Fibroblast of the aortic adventitia (primary cell): Measurements from ENCODE around the gene LDAH. TPM values are rescaled to one million over a fixed set of nuclear protein-coding genes. Genes with fewer than 3 reads are reported as not detected.

Experiments
- DNase-seq: peaks from one replicate; pipeline ENCODE4 v3.0.0-alpha.2; 2010; ENCODE audit warnings: low read depth
- H3K4me3 ChIP-seq: 2 replicates; pipeline ENCODE4 v1.5.1; 2011; ENCODE audit warnings: low read depth, mild to moderate bottlenecking, control low read depth, low read length, moderate library complexity
- CTCF ChIP-seq: IDR thresholded peaks from 2 replicates; pipeline ENCODE4 v1.5.1; 2011; ENCODE audit warnings: mild to moderate bottlenecking, low read length, control low read depth, inconsistent platforms; ENCODE audit not compliant: insufficient read depth
- total RNA-seq: library from RNA; depleted of rRNA; stranded (reverse); fragments of >200 nt; gene quantifications from 2 replicates; pipeline ENCODE4 v1.2.3, GENCODE V29; 2012; ENCODE audit warnings: low replicate concordance

LDAH gene
- total RNA-seq, 1 donor = 21.8 TPM

GRCh38 chr2:20668871-20669475 lies 153.9 kb downstream of the LDAH start:
- no peak overlapping the region for H3K4me3 ChIP-seq
- no peak for DNase-seq
- TF ChIP-seq CTCF = no peak

- no peak overlapping the region for H3K4me3 ChIP-seq
- no peak for DNase-seq
- TF ChIP-seq CTCF = no peak
Observed at GRCh38 chr2:20668451-20668850, 154.4 kb downstream of the LDAH start.

- peak overlapping the region; percentile 49 for H3K4me3 ChIP-seq
- no peak for TF ChIP-seq CTCF
- DNase-seq = no peak
Observed at GRCh38 chr2:20667531-20668401, 155.1 kb downstream of the LDAH start.

GRCh38 chr2:20667151-20667530 lies 155.8 kb downstream of the LDAH start:
- H3K4me3 ChIP-seq = peak overlapping the region; percentile 49
- no peak for TF ChIP-seq CTCF
- no peak for DNase-seq

GRCh38 chr2:20666304-20667150 lies 156.4 kb downstream of the LDAH start, which contains the start of gene GDF7:
Gene GDF7, plus strand, starts transcription at chr2:20667144. Its CDS starts 96 bp downstream, at chr2:20667240.
- H3K4me3 ChIP-seq = peak within 1 kb of the TSS; percentile 51
- TF ChIP-seq CTCF = no peak
- DNase-seq = peak; percentile 6

GRCh38 chr2:20666005-20666303 lies 156.9 kb downstream of the LDAH start:
- peak overlapping the region; percentile 51 for H3K4me3 ChIP-seq
- TF ChIP-seq CTCF = no peak

More at GRCh38 chr2:20666005-20666303, 156.9 kb downstream of the LDAH start:
- no peak for DNase-seq
